ENCODE measurements around the gene PIGQ. TPM values are rescaled to one million over a fixed set of nuclear protein-coding genes. Genes with fewer than 3 reads are reported as not detected.

Gene PIGQ
- total RNA-seq, 1 donor from 2014 or later: 12.3 TPM

DNA sequence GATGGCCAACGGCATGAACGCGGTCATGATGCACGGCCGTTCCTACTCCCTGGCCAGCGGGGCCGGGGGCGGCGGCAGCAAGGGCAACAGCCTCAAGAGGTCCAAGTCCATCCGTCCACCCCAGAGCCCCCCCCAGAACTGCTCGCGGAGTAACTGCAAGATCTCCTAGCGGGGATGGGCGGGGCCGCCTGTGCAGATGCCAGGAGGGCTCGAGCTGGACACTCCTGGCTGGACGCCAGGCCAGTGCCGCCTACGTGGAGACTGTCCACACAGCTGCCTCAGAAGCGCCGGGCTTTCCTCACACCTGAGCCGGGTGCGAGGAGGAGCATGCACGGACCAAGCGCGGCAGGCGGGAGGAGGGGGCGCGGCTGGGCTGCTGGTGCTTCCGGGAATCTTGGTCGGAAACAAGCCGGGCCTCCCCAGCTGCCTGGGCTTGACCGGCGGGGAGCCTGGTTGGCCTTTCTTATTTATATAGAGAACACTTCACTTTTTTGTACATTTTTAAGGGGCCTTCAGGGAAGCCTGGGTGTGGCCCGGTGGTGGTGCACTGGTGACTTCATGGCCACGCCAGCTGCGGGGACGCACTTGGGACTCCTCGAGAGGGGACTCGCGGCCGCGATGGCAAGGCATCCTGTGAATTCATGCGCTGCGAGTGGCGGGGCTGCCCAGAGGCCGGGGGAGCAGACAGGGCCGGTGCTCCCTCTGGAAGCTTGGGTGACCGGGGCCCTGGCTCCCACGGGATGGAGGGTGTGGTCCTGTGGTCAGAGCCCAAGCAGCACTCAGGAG lies 57.9 kb downstream of the PIGQ start:
- no peak for DNase-seq (ENCODE audit: low read depth in 2 of 2)

- no peak for DNase-seq (ENCODE audit: low read depth in 2 of 2)
Observed at GRCh38 chr16:628321-629061, 58.7 kb downstream of the PIGQ start.

DNA sequence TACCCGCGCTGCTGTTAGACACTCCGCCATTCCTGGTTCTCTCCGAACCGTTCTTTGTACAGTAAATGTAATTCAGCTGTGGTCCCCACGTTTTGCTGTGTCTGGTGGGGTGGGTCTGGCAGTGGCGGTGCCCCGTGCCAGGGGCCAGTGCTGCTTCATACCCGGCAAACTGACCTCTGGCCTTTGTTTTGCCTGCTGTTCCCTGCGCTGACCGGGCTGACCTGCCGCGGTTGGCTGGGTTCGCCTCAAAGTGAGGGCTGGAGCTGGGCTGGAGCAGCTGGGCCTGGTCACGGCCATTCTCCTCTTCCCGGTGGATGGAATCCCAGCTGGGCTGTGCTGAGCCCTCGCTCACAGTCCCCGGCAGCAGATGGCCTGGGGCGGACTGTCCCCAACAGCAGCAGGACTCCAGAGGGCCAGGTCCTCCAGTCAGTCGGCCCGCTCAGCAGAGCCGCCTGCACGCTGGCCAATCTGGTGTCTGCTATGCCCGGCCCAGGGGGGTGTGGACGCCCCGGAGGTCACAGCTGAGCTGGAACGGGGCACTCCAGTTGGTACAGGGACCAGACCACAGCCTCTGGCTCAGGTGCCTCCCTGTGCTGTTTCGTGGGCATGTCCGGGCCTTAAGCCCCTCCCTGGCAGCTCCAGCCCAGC lies 59.5 kb downstream of the PIGQ start:
- DNase-seq (ENCODE audit: low read depth in 2 of 2): no peak

DNA sequence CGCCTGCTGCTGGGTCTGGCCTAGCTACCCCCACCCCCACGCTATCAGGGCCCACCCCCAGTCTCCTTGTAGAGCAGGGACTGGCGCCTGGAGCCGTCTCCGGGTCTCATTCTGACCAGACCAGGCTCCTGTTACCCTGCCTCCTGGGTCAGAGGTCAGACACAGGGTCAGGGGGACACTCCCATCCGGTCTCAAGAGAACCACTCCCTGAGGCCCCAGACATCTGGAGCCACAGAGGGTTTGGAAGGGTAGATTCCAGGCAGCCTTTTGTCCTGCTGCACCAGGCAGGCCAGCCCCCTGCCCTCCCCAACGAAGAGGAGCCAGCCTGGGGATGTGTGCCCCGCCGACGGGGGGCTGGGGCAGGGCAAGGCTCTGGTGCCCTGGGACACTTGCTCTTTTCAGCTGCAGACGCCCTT lies 60.1 kb downstream of the PIGQ start:
- no peak for DNase-seq (ENCODE audit: low read depth in 2 of 2)

DNA sequence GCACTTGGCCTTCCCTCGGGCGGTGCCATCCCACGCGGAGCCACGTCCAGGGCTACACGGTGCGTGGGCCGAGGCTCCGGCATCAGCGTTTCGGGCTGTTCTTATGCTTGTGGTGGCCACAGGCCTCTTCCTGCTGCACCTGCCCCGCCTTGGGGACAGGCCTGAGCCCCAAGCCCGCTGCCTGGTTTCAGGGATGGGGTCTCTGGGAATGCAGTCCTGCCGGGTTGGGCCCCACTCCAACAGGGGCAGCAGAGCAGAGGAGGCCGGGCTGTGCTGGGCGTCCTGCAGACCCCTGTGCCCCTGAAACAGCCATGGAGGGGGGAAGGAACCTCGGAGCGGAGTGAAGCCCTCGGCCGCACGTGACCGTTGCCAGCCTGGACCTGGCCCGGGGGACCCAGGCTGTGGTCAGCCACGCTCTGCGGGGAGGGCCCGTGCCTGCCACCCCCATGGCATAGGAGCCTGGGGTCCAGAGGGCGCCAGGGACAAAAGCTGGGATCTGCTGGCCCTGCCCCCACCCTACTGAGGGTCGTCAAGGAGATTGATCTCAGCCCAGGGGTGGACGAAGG lies 60.6 kb downstream of the PIGQ start:
- DNase-seq (ENCODE audit: low read depth in 2 of 2): no peak

GRCh38 chr16:630815-631405 lies 61.1 kb downstream of the PIGQ start, which contains the start of gene WFIKKN1:
Gene WFIKKN1 (plus strand): TSS chr16:630985. CDS start chr16:631254, 269 bp downstream.
- no peak for DNase-seq (ENCODE audit: low read depth in 2 of 2)

GRCh38 chr16:631808-632358 lies 62.1 kb downstream of the PIGQ start:
- no peak for DNase-seq (ENCODE audit: low read depth in 2 of 2)

DNA sequence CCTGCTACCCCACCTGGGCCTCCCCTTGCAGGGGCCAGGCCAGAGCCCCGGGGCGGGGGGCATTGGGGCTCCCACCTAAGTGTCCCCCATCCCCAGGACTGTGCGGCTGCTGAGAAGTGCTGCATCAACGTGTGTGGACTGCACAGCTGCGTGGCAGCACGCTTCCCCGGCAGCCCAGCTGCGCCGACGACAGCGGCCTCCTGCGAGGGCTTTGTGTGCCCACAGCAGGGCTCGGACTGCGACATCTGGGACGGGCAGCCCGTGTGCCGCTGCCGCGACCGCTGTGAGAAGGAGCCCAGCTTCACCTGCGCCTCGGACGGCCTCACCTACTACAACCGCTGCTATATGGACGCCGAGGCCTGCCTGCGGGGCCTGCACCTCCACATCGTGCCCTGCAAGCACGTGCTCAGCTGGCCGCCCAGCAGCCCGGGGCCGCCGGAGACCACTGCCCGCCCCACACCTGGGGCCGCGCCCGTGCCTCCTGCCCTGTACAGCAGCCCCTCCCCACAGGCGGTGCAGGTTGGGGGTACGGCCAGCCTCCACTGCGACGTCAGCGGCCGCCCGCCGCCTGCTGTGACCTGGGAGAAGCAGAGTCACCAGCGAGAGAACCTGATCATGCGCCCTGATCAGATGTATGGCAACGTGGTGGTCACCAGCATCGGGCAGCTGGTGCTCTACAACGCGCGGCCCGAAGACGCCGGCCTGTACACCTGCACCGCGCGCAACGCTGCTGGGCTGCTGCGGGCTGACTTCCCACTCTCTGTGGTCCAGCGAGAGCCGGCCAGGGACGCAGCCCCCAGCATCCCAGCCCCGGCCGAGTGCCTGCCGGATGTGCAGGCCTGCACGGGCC lies 62.9 kb downstream of the PIGQ start:
- DNase-seq (ENCODE audit: low read depth in 2 of 2): no peak

GRCh38 chr16:633336-634050 lies 63.7 kb downstream of the PIGQ start:
- DNase-seq (ENCODE audit: low read depth in 2 of 2): no peak

Other genes starting within 250 kb of the PIGQ start
- gene AXIN1, start 217.2 kb upstream of the PIGQ start, total RNA-seq: 13.6 and 19.7 TPM in 2 replicates
- gene MRPL28, start 199.4 kb upstream of the PIGQ start, total RNA-seq: 60.3 and 77.0 TPM in 2 replicates
- 66.6 and 120 TPM in 2 replicates for gene PGAP6, start 188.0 kb upstream of the PIGQ start, total RNA-seq
- gene NME4, start 172.8 kb upstream of the PIGQ start, total RNA-seq: 45.4 and 50.3 TPM in 2 replicates
- 11.4 and 19.2 TPM in 2 replicates for gene DECR2, start 168.1 kb upstream of the PIGQ start, total RNA-seq
- 19.0 and 48.9 TPM in 2 replicates for gene RAB11FIP3, start 144.3 kb upstream of the PIGQ start, total RNA-seq
- 18.9 and 31.5 TPM in 2 replicates for gene CAPN15, start 42.3 kb upstream of the PIGQ start, total RNA-seq
- gene PRR35, start 9.6 kb upstream of the PIGQ start, total RNA-seq: not detected in 2 replicates
- gene NHLRC4, start 3.0 kb upstream of the PIGQ start, total RNA-seq: 1.3 and 3.0 TPM in 2 replicates
- gene RAB40C, start 20.1 kb downstream of the PIGQ start, total RNA-seq: 9.2 and 12.9 TPM in 2 replicates
- gene WFIKKN1, start 61.0 kb downstream of the PIGQ start, total RNA-seq: under 0.01 and 0.13 TPM in 2 replicates
- 59.4 and 76.7 TPM in 2 replicates for gene METTL26, start 66.3 kb downstream of the PIGQ start, total RNA-seq
- gene MCRIP2, start 71.9 kb downstream of the PIGQ start, total RNA-seq: 9.8 and 10.1 TPM in 2 replicates
- 6.8 and 11.4 TPM in 2 replicates for gene WDR90, start 79.4 kb downstream of the PIGQ start, total RNA-seq
- 23.5 and 33.8 TPM in 2 replicates for gene RHOT2, start 98.2 kb downstream of the PIGQ start, total RNA-seq
- 0.13 and 0.25 TPM in 2 replicates for gene RHBDL1, start 105.7 kb downstream of the PIGQ start, total RNA-seq
- gene STUB1, start 110.4 kb downstream of the PIGQ start, total RNA-seq: 78.6 and 85.8 TPM in 2 replicates
- gene JMJD8, start 114.4 kb downstream of the PIGQ start, total RNA-seq: 16.6 and 35.4 TPM in 2 replicates
- 1.9 and 3.9 TPM in 2 replicates for gene WDR24, start 120.4 kb downstream of the PIGQ start, total RNA-seq
- gene FBXL16, start 135.8 kb downstream of the PIGQ start, total RNA-seq: under 0.01 TPM in 2 replicates
- 41.2 and 45.5 TPM in 2 replicates for gene METRN, start 145.2 kb downstream of the PIGQ start, total RNA-seq
- gene ANTKMT, start 151.2 kb downstream of the PIGQ start, total RNA-seq: 16.7 and 20.2 TPM in 2 replicates
- 0.26 and 0.76 TPM in 2 replicates for gene CCDC78, start 156.5 kb downstream of the PIGQ start, total RNA-seq
- 5.4 and 7.7 TPM in 2 replicates for gene HAGHL, start 157.1 kb downstream of the PIGQ start, total RNA-seq
- 23.2 and 34.6 TPM in 2 replicates for gene CIAO3, start 171.0 kb downstream of the PIGQ start, total RNA-seq
- 0.25 and 0.39 TPM in 2 replicates for gene MSLN, start 190.8 kb downstream of the PIGQ start, total RNA-seq
- gene RPUSD1, start 218.4 kb downstream of the PIGQ start, total RNA-seq: 22.2 and 29.8 TPM in 2 replicates
- gene CHTF18, start 218.7 kb downstream of the PIGQ start, total RNA-seq: 8.0 and 9.9 TPM in 2 replicates
- gene GNG13, start 230.8 kb downstream of the PIGQ start, total RNA-seq: not detected in 2 replicates

Data from dermis microvascular lymphatic vessel endothelial cell (primary cell).